GM19193 (cell line): Measurements from ENCODE around the gene FRAT1.

Experiments
- POLR2A ChIP-seq: IDR thresholded peaks from 4 replicates; pipeline ENCODE4 v1.6.1; 2011; ENCODE audit not compliant: insufficient read depth, insufficient read length; ENCODE audit errors: extremely low read depth

The FRAT1 gene

GRCh38 chr10:97347317-97347716 lies 28.2 kb downstream of the FRAT1 start:
- TF ChIP-seq POLR2A = no peak

- no peak for TF ChIP-seq POLR2A
Measured at GRCh38 chr10:97349752-97350513, 30.9 kb downstream of the FRAT1 start.

- no peak for TF ChIP-seq POLR2A
Measured at GRCh38 chr10:97353945-97354344, 34.9 kb downstream of the FRAT1 start.

- TF ChIP-seq POLR2A = no peak
Measured at GRCh38 chr10:97355571-97355975, 36.5 kb downstream of the FRAT1 start.

GRCh38 chr10:97356318-97356914 lies 37.3 kb downstream of the FRAT1 start:
- TF ChIP-seq POLR2A = no peak

GRCh38 chr10:97356918-97357317 lies 37.8 kb downstream of the FRAT1 start:
- TF ChIP-seq POLR2A = no peak

- no peak for TF ChIP-seq POLR2A
Measured at GRCh38 chr10:97358349-97358748, 39.3 kb downstream of the FRAT1 start.

GRCh38 chr10:97358781-97359180 lies 39.7 kb downstream of the FRAT1 start:
- TF ChIP-seq POLR2A = no peak

- TF ChIP-seq POLR2A = no peak
Measured at GRCh38 chr10:97360705-97361536, 41.9 kb downstream of the FRAT1 start.

GRCh38 chr10:97361537-97361901 lies 42.4 kb downstream of the FRAT1 start:
- no peak for TF ChIP-seq POLR2A

- TF ChIP-seq POLR2A = no peak
Measured at GRCh38 chr10:97362310-97363033, 43.4 kb downstream of the FRAT1 start.

GRCh38 chr10:97363071-97363470 lies 44.0 kb downstream of the FRAT1 start:
- no peak for TF ChIP-seq POLR2A

GRCh38 chr10:97365761-97366351 lies 46.8 kb downstream of the FRAT1 start:
- TF ChIP-seq POLR2A = no peak

GRCh38 chr10:97366572-97366971 lies 47.5 kb downstream of the FRAT1 start:
- TF ChIP-seq POLR2A = no peak
